SJSA1 (cell line): ENCODE results near the gene PIK3CA. TPM values are rescaled to one million over a fixed set of nuclear protein-coding genes. Genes with fewer than 3 reads are reported as not detected.
"Not testable (repeated sequence)": the region's sequence is repeated elsewhere in the genome, so short reads cannot be mapped to it uniquely, and the experiment has no call there.

Experiments used
- DNase-seq, 2 experiments: peaks; one replicate each; pipeline ENCODE4 v3.0.0-alpha.2; 2015 to 2020; ENCODE audit warnings: low spot score in 2 of 2, low read depth in 1 of 2
- H3K27ac ChIP-seq: fragments of 250-450 bp; sonication (Bioruptor Pico); 2 replicates; pipeline ENCODE4 v1.5.1; 2020; ENCODE audit warnings: mild to moderate bottlenecking, moderate library complexity
- H3K27me3 ChIP-seq: fragments of 250-450 bp; sonication (Bioruptor Pico); replicated peaks from 2 replicates; pipeline ENCODE4 v1.5.1; 2020; ENCODE audit warnings: mild to moderate bottlenecking, moderate library complexity
- H3K36me3 ChIP-seq: fragments of 250-450 bp; sonication (Bioruptor Pico); 2 replicates; pipeline ENCODE4 v1.5.1; 2020; ENCODE audit warnings: mild to moderate bottlenecking
- H3K4me1 ChIP-seq: fragments of 250-450 bp; sonication (Bioruptor Pico); replicated peaks from 2 replicates; pipeline ENCODE4 v1.6.1; 2021; ENCODE audit warnings: mild to moderate bottlenecking
- H3K4me3 ChIP-seq: fragments of 250-450 bp; sonication (Bioruptor Pico); 2 replicates; pipeline ENCODE4 v1.5.1; 2020; ENCODE audit warnings: mild to moderate bottlenecking
- H3K9me3 ChIP-seq: fragments of 250-450 bp; sonication (Bioruptor Pico); replicated peaks from 2 replicates; pipeline ENCODE4 v1.5.1; 2020; ENCODE audit warnings: mild to moderate bottlenecking
- total RNA-seq: library from RNA; depleted of rRNA; stranded (reverse); fragments of >200 nt; shearing (Covaris generic); gene quantifications from 2 replicates; pipeline ENCODE4 v1.2.3, GENCODE V29; 2014; rRNA removed

The PIK3CA gene
- total RNA-seq, result 15.2 and 22.2 TPM in 2 replicates

- Histone ChIP-seq H3K36me3 (peaks cover 6% of the 10 kb centered on the region), H3K4me1 (peaks cover 8% of the 10 kb centered on the region), H3K4me3 (peak within 1 kb of the TSS; percentile 97), H3K27ac (peak within 1 kb of the TSS; percentile 77), H3K9me3 (no peaks in the 10 kb centered on the region), H3K27me3 (no peaks in the 10 kb centered on the region)
- DNase-seq, result peak; percentile 91 to 96
Measured at GRCh38 chr3:179147873-179148615, at the start of gene PIK3CA. PIK3CA (plus strand) TSS chr3:179148357; CDS start chr3:179198826, 50,469 bp downstream.

- Histone ChIP-seq H3K9me3 (no peaks in the 10 kb centered on the region), H3K27ac (peak overlapping the region; percentile 44)
Measured at GRCh38 chr3:179098388-179099077, 49.6 kb upstream of the PIK3CA start.

GRCh38 chr3:179100652-179101051, 47.5 kb upstream of the PIK3CA start:
- no peak overlapping the region for H3K27ac ChIP-seq
- no peak for DNase-seq
- peaks cover 14% of the 10 kb centered on the region for H3K4me1 ChIP-seq
- no peaks in the 10 kb centered on the region for H3K27me3 ChIP-seq
- H3K9me3 ChIP-seq, result no peaks in the 10 kb centered on the region
- no peaks in the 10 kb centered on the region for H3K36me3 ChIP-seq
- H3K4me3 ChIP-seq, result no peak overlapping the region

More at GRCh38 chr3:179098388-179099077, 49.6 kb upstream of the PIK3CA start:
- Histone ChIP-seq H3K36me3 (no peaks in the 10 kb centered on the region), H3K4me3 (peak overlapping the region; percentile 21), H3K4me1 (peaks cover 14% of the 10 kb centered on the region), H3K27me3 (no peaks in the 10 kb centered on the region)
- DNase-seq, result peak in 1 of 2 experiments; percentile 65

GRCh38 chr3:179105881-179106280, 42.3 kb upstream of the PIK3CA start:
- H3K36me3 ChIP-seq, result no peaks in the 10 kb centered on the region
- peaks cover 11% of the 10 kb centered on the region for H3K4me1 ChIP-seq
- no peaks in the 10 kb centered on the region for H3K9me3 ChIP-seq
- H3K27me3 ChIP-seq, result no peaks in the 10 kb centered on the region
- DNase-seq, result no peak
- H3K4me3 ChIP-seq, result no peak overlapping the region
- H3K27ac ChIP-seq, result no peak overlapping the region

- no peaks in the 10 kb centered on the region for H3K36me3 ChIP-seq
- peak overlapping the region; percentile 58 for H3K27ac ChIP-seq
- peaks cover 11% of the 10 kb centered on the region for H3K4me1 ChIP-seq
- H3K27me3 ChIP-seq, result no peaks in the 10 kb centered on the region
- no peak for DNase-seq
- no peak overlapping the region for H3K4me3 ChIP-seq
- H3K9me3 ChIP-seq, result no peaks in the 10 kb centered on the region
Measured at GRCh38 chr3:179107617-179108016, 40.5 kb upstream of the PIK3CA start.

- Histone ChIP-seq H3K27me3 (no peaks in the 10 kb centered on the region), H3K9me3 (no peaks in the 10 kb centered on the region), H3K4me1 (peaks cover 11% of the 10 kb centered on the region), H3K27ac (peak overlapping the region; percentile 67), H3K36me3 (no peaks in the 10 kb centered on the region), H3K4me3 (no peak overlapping the region)
- peak in 1 of 2 experiments; percentile 56 for DNase-seq
Measured at GRCh38 chr3:179108086-179108485, 40.1 kb upstream of the PIK3CA start.

GRCh38 chr3:179113903-179114302, 34.3 kb upstream of the PIK3CA start:
- Histone ChIP-seq H3K36me3 (no peaks in the 10 kb centered on the region), H3K27me3 (no peaks in the 10 kb centered on the region), H3K27ac (no peak overlapping the region), H3K4me3 (no peak overlapping the region), H3K4me1 (peaks cover 24% of the 10 kb centered on the region), H3K9me3 (no peaks in the 10 kb centered on the region)
- DNase-seq, result no peak

GRCh38 chr3:179115444-179115843, 32.7 kb upstream of the PIK3CA start:
- H3K36me3 ChIP-seq, H3K9me3 ChIP-seq, H3K4me3 ChIP-seq, H3K27ac ChIP-seq, H3K27me3 ChIP-seq: not testable (repeated sequence)
- peaks cover 24% of the 10 kb centered on the region for H3K4me1 ChIP-seq
- DNase-seq, result peak in 1 of 2 experiments; percentile 24

GRCh38 chr3:179116816-179117215, 31.3 kb upstream of the PIK3CA start:
- no peak overlapping the region for H3K27ac ChIP-seq
- no peak for DNase-seq
- no peaks in the 10 kb centered on the region for H3K36me3 ChIP-seq
- H3K4me3 ChIP-seq, result no peak overlapping the region
- H3K4me1 ChIP-seq, result peaks cover 24% of the 10 kb centered on the region
- no peaks in the 10 kb centered on the region for H3K9me3 ChIP-seq
- no peaks in the 10 kb centered on the region for H3K27me3 ChIP-seq

- H3K4me1 ChIP-seq, DNase-seq, H3K9me3 ChIP-seq, H3K36me3 ChIP-seq, H3K27ac ChIP-seq, H3K4me3 ChIP-seq, H3K27me3 ChIP-seq: not testable (repeated sequence)
Measured at GRCh38 chr3:179132191-179132890, 15.8 kb upstream of the PIK3CA start.

- H3K27me3 ChIP-seq, result no peaks in the 10 kb centered on the region
- DNase-seq, result no peak
- H3K4me3 ChIP-seq, result no peak overlapping the region
- H3K36me3 ChIP-seq, result no peaks in the 10 kb centered on the region
- no peaks in the 10 kb centered on the region for H3K9me3 ChIP-seq
- H3K27ac ChIP-seq, result no peak overlapping the region
- H3K4me1 ChIP-seq, result no peaks in the 10 kb centered on the region
Measured at GRCh38 chr3:179133575-179133974, 14.6 kb upstream of the PIK3CA start.

GRCh38 chr3:179136195-179136594, 12.0 kb upstream of the PIK3CA start:
- no peak for DNase-seq
- H3K4me1 ChIP-seq, result no peaks in the 10 kb centered on the region
- no peak overlapping the region for H3K27ac ChIP-seq
- no peak overlapping the region for H3K4me3 ChIP-seq
- H3K36me3 ChIP-seq, result no peaks in the 10 kb centered on the region
- no peaks in the 10 kb centered on the region for H3K27me3 ChIP-seq
- no peaks in the 10 kb centered on the region for H3K9me3 ChIP-seq

GRCh38 chr3:179141890-179142289, 6.3 kb upstream of the PIK3CA start:
- Histone ChIP-seq H3K9me3 (no peaks in the 10 kb centered on the region), H3K27ac (no peak overlapping the region), H3K4me1 (no peaks in the 10 kb centered on the region), H3K27me3 (no peaks in the 10 kb centered on the region), H3K4me3 (no peak overlapping the region), H3K36me3 (no peaks in the 10 kb centered on the region)
- DNase-seq, result no peak
